NCI-H524 (cell line): ENCODE measurements around the gene MTOR.

ENCODE experiments used
- DNase-seq, 2 experiments: peaks; one replicate each; lab custom pipeline; 2025; lab: John Stamatoyannopoulos, UW

Gene MTOR

GRCh38 chr1:11062965-11063401 is 199.4 kb downstream of the MTOR start:
- DNase-seq = no peak

- DNase-seq = no peak
These were observed 200.5 kb downstream of the MTOR start for GRCh38 chr1:11061652-11062365.

GRCh38 chr1:11059968-11060830 is 202.2 kb downstream of the MTOR start, which contains the start of gene SRM:
Gene SRM (minus strand): TSS chr1:11060018. CDS start chr1:11059943, 75 bp downstream.
- peak; percentile 72 to 89 for DNase-seq

DNA sequence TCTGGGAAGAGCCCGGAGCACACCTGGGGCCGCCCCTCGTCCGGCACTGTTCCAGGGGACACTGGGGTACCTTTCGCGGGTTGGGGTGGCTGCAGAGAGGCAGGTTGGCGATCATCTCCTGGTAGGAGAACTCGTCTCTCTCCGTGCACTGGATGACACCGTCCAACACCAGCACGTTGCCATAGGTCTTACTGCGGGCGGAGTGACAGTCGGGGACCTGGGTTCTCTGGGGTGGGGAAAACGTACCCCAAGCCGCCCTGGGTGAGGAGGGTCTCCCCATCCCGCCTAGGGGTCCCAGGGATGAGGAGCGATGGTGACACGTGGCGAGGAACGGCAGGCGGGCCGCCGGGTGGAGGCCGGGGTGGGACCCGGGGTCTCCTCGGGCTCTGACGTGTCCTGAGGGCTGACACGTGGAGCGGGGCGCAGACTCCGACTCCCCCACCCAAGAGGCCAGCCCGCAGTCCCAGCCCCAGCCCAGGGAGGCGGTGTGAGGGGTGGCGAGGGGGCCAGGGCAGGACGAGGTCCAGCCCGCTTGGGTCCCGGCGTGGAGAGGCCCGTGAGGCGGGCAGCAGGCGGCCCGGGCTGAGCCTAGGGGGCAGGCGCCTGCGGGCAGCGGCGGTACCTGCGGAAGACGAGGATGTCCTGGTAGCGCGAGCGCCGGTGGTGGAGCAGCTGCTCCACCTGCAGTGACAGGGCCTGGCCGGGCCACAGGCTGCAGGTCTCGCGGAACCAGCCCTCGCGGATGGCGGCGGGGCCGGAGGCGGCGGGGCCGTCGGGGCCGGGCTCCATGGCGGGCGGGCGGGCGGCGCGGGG is 203.0 kb downstream of the MTOR start:
- DNase-seq = no peak

DNA sequence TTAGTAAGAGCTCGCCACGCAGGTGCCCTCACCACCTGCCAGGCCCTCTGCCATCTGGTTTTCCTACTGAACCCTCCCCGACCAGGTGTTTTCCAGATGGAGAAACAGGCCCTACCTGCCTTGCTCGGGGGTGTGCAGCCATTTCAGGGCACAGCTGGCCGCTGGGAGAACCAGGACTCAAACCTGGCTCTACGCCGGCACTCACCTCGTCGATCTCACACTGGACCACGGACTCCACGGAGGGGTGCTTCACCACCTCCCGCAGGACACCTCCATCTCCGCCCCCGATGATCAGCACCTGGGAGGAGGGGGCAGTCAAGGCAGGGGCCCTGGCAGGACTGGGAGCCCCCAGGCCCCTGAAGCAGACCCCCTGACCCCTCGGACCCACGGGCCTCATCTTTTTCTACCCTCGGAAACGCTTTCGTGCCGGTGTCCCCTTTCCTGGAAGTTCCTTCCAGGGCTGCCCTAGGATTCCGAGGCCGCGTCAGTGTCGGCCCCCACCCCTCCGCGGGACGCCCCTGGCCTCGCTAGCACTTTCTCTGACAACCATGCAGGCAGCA is 203.7 kb downstream of the MTOR start:
- peak in 1 of 2 experiments; percentile 43 for DNase-seq

DNA sequence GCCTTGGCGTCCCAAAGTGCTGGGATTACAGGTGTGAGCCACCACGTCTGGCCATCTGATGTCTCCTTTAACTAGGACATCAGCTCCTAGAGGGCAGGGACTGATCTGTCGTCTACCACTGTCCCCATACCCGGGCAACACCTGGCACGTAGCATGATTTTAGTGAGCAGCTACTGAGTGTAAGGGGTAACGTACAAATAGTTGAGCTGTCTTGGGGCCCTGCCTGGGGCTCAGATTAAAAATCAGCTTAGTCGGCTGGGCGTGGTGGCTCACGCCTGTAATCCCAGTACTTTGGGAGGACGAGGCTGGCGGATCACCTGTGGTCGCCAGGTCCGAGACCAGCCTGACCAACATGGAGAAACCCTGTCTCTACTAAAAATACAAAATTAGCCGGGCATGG is 204.3 kb downstream of the MTOR start:
- no peak for DNase-seq

DNA sequence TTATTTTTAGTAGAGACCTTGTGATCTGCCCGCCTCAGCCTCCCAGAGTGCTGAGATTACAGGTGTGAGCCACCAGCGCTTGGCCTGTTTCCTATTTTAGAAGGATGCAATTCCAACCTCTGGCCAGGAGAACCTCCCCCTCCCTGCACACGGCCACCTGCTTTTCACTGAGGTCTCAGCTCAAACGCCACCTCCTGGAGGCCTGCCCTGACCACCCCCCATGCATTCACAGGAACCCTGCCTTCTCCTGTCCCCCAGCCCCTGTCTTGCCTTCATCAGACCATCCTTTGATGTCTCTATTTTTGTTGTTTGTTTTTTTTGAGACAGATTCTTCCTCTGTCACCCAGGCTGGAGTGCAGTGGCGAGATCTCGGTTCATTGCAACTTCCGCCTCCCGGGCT is 204.9 kb downstream of the MTOR start:
- no peak for DNase-seq
